OCI-LY7 (cell line): ENCODE measurements around the gene MACIR. TPM values are rescaled to one million over a fixed set of nuclear protein-coding genes. Genes with fewer than 3 reads are reported as not detected.

Source experiments
- BruUV-seq: library from RNA; stranded (reverse); fragments of 400-500 nt; replicated peaks from 2 replicates; lab custom pipeline; 2021; lab: Mats Ljungman, UMichigan
- CTCF ChIA-PET: fragments of 300-600 bp; sonication (Branson Sonifier 250); formaldehyde crosslinking; loops from one replicate; lab custom pipeline; 2022; ENCODE audit warnings: antibody characterized with exemption; ENCODE audit not compliant: unreplicated experiment; lab: Charles Lee
- POLR2A ChIA-PET: fragments of 300-600 bp; sonication (Branson Sonifier 250); formaldehyde crosslinking; loops from one replicate; lab custom pipeline; 2022; ENCODE audit warnings: antibody characterized with exemption; lab: Charles Lee
- DNase-seq: peaks from one replicate; pipeline ENCODE4 v3.0.0-alpha.2; 2015; ENCODE audit warnings: low spot score
- H2AFZ ChIP-seq: fragments of 200-600 bp; sonication (generic), shearing (Covaris generic); 2 replicates; pipeline ENCODE4 v1.6.1; 2014; ENCODE audit warnings: mild to moderate bottlenecking, antibody characterized with exemption, low read length, moderate library complexity
- H3K27ac ChIP-seq: fragments of 200-600 bp; sonication (generic); 2 replicates; pipeline ENCODE4 v1.5.1; 2014; ENCODE audit warnings: mixed run types, low read depth, mild to moderate bottlenecking, moderate library complexity, low read length, inconsistent platforms; ENCODE audit not compliant: poor library complexity, severe bottlenecking
- H3K36me3 ChIP-seq: fragments of 200-600 bp; sonication (generic); 2 replicates; pipeline ENCODE4 v1.6.1; 2014; ENCODE audit warnings: mild to moderate bottlenecking, antibody characterized with exemption, low read length, moderate library complexity, mixed read lengths; ENCODE audit not compliant: insufficient read depth
- H3K4me1 ChIP-seq: fragments of 200-600 bp; sonication (generic); 2 replicates; pipeline ENCODE4 v1.5.1; 2014; ENCODE audit warnings: mild to moderate bottlenecking, low read length; ENCODE audit not compliant: insufficient read depth, poor library complexity, severe bottlenecking
- H3K4me2 ChIP-seq: fragments of 200-600 bp; sonication (generic); 2 replicates; pipeline ENCODE4 v1.6.1; 2014; ENCODE audit warnings: mild to moderate bottlenecking, low read length
- H3K4me3 ChIP-seq: fragments of 200-600 bp; sonication (generic); 2 replicates; pipeline ENCODE4 v1.5.1; 2014; ENCODE audit warnings: mild to moderate bottlenecking, low read depth, low read length; ENCODE audit not compliant: poor library complexity, severe bottlenecking
- H3K79me2 ChIP-seq: fragments of 200-600 bp; sonication (generic); 2 replicates; pipeline ENCODE4 v1.6.1; 2016; ENCODE audit warnings: low read depth, mild to moderate bottlenecking, low read length, moderate library complexity, mixed read lengths; ENCODE audit not compliant: insufficient read depth
- H3K9me2 ChIP-seq: fragments of 200-600 bp; sonication (generic); 2 replicates; pipeline ENCODE4 v1.6.1; 2016; ENCODE audit warnings: mild to moderate bottlenecking, low read length, mixed read lengths; ENCODE audit not compliant: insufficient read depth
- H3K9me3 ChIP-seq: fragments of 200-600 bp; sonication (generic); 2 replicates; pipeline ENCODE4 v1.6.1; 2014; ENCODE audit warnings: mild to moderate bottlenecking, mixed run types, low read length, mixed read lengths
- H4K20me1 ChIP-seq: fragments of 200-600 bp; sonication (generic); 2 replicates; pipeline ENCODE4 v1.6.1; 2014; ENCODE audit warnings: mild to moderate bottlenecking, antibody characterized with exemption, low read length, moderate library complexity, mixed read lengths; ENCODE audit not compliant: insufficient read depth
- CTCF ChIP-seq: fragments of 200-600 bp; sonication (generic); conservative IDR thresholded peaks from 2 replicates; pipeline ENCODE4 v1.5.1; 2014; ENCODE audit warnings: mild to moderate bottlenecking, antibody characterized with exemption, low read length, moderate library complexity, mixed read lengths
- EZH2phosphoT487 ChIP-seq: fragments of 200-600 bp; sonication (generic); IDR thresholded peaks from 2 replicates; pipeline ENCODE4 v1.6.1; 2018; ENCODE audit warnings: low read depth, borderline replicate concordance, mild to moderate bottlenecking, mixed run types, antibody characterized with exemption, low read length, moderate library complexity, mixed read lengths
- intact Hi-C: fragments of 100-400 bp; cut with micrococcal nuclease; formaldehyde crosslinking; loops from one replicate; pipeline ENCODE4 v1.10.0; 2022; ENCODE audit not compliant: unreplicated experiment
- total RNA-seq, 2 experiments: library from RNA; depleted of rRNA in 1 of 2; stranded (reverse); fragments of >200 nt in 1 of 2; shearing (Covaris generic) in 1 of 2; gene quantifications; 2 replicates each; pipeline ENCODE4 v1.2.3, GENCODE V29; 2014 to 2022

Gene MACIR
- total RNA-seq, 2 experiments from 2014 or later = 10.9 to 11.7 TPM

DNA sequence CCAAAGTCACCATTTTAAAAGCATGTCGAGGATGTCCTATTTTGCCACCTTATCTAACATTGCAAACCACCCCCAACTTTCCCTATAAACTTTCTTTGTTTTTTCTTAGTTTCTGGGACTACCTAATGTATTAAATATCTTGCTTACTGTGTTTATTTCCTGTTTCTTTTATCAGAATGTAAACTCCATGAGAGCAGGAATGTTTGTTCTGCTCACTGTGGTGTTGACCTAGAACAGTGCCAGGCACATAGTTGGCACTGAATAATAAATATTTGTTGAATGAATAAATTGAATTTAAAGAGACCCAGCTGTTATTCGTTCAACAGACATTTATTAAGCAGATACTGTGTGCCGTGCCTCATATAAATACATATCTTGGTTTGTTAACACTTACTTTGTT lies 35.2 kb downstream of the MACIR start:
- no peak overlapping the region for H2AFZ ChIP-seq
- no peaks in the 10 kb centered on the region for H3K9me2 ChIP-seq
- no peaks in the 10 kb centered on the region for H3K9me3 ChIP-seq
- no peak overlapping the region for H3K4me3 ChIP-seq
- H3K4me2 ChIP-seq = no peak overlapping the region
- CTCF ChIA-PET = no interaction called here
- BruUV-seq = no TSS peak
- H3K4me1 ChIP-seq = no peaks in the 10 kb centered on the region
- H3K36me3 ChIP-seq = no peaks in the 10 kb centered on the region
- DNase-seq = no peak
- H4K20me1 ChIP-seq = no peaks in the 10 kb centered on the region
- no peak for TF ChIP-seq CTCF
- no peak for TF ChIP-seq EZH2phosphoT487
- H3K79me2 ChIP-seq = no peaks in the 10 kb centered on the region
- POLR2A ChIA-PET = no interaction called here
- no peak overlapping the region for H3K27ac ChIP-seq
- intact Hi-C loops = no loop called here

GRCh38 chr5:103294906-103295305 lies 36.3 kb downstream of the MACIR start:
- H2AFZ ChIP-seq = no peak overlapping the region
- no peaks in the 10 kb centered on the region for H3K36me3 ChIP-seq
- TF ChIP-seq CTCF (no peak), EZH2phosphoT487 (no peak)
- no peaks in the 10 kb centered on the region for H3K9me3 ChIP-seq
- no peak for DNase-seq
- H4K20me1 ChIP-seq = no peaks in the 10 kb centered on the region
- CTCF ChIA-PET = no interaction called here
- H3K9me2 ChIP-seq = no peaks in the 10 kb centered on the region
- H3K4me1 ChIP-seq = no peaks in the 10 kb centered on the region
- H3K79me2 ChIP-seq = no peaks in the 10 kb centered on the region
- POLR2A ChIA-PET = no interaction called here
- no peak overlapping the region for H3K4me3 ChIP-seq
- H3K27ac ChIP-seq = no peak overlapping the region
- intact Hi-C loops = no loop called here
- no peak overlapping the region for H3K4me2 ChIP-seq
- BruUV-seq = no TSS peak

GRCh38 chr5:103295424-103295823 lies 36.9 kb downstream of the MACIR start:
- H3K4me1 ChIP-seq = no peaks in the 10 kb centered on the region
- H2AFZ ChIP-seq = no peak overlapping the region
- no peaks in the 10 kb centered on the region for H3K79me2 ChIP-seq
- no peaks in the 10 kb centered on the region for H3K9me3 ChIP-seq
- TF ChIP-seq CTCF (no peak), EZH2phosphoT487 (no peak)
- POLR2A ChIA-PET = no interaction called here
- no TSS peak for BruUV-seq
- no peak overlapping the region for H3K4me3 ChIP-seq
- CTCF ChIA-PET = no interaction called here
- H3K9me2 ChIP-seq = no peaks in the 10 kb centered on the region
- no peak for DNase-seq
- H4K20me1 ChIP-seq = no peaks in the 10 kb centered on the region
- no peak overlapping the region for H3K27ac ChIP-seq
- no peak overlapping the region for H3K4me2 ChIP-seq
- intact Hi-C loops = no loop called here
- no peaks in the 10 kb centered on the region for H3K36me3 ChIP-seq
